Uterus (tissue), 4 donors: Measurements from ENCODE around the gene ZSCAN26. TPM values are rescaled to one million over a fixed set of nuclear protein-coding genes. Genes with fewer than 3 reads are reported as not detected.
A peak's percentile ranks its signal among the peaks of the same experiment; 100 is the strongest.

Source experiments
- DNase-seq, 2 donors: peaks; one replicate each; pipeline ENCODE4 v3.0.0-alpha.2; 2019 to 2020
- H3K27ac ChIP-seq, 2 donors: fragments of 200-600 bp; sonication (generic); 1 replicate in 1 of 2; 2 replicates in 1 of 2; pipeline ENCODE4 v1.5.1; 2016 to 2018
- H3K27me3 ChIP-seq, 2 donors: fragments of 200-600 bp; sonication (generic); one replicate each; pipeline ENCODE4 v1.5.1; 2018 to 2019; ENCODE audit warnings: control low read depth in 1 of 2
- H3K36me3 ChIP-seq, 2 donors: fragments of 200-600 bp; sonication (generic); one replicate each; pipeline ENCODE4 v1.5.1; 2019; ENCODE audit warnings: control low read depth in 1 of 2
- H3K4me1 ChIP-seq, 2 donors: fragments of 200-600 bp; sonication (generic); one replicate each; pipeline ENCODE4 v1.5.1; 2018 to 2019; ENCODE audit warnings: control low read depth in 1 of 2
- H3K4me3 ChIP-seq, 2 donors: fragments of 200-600 bp; sonication (generic); 1 replicate in 1 of 2; 2 replicates in 1 of 2; pipeline ENCODE4 v1.5.1; 2018 to 2019; ENCODE audit warnings: mild to moderate bottlenecking in 1 of 2
- H3K9me3 ChIP-seq, 2 donors: fragments of 200-600 bp; sonication (generic); one replicate each; pipeline ENCODE4 v1.5.1; 2019; ENCODE audit warnings: control low read depth in 1 of 2
- CTCF ChIP-seq, 4 experiments: fragments of 200-600 bp in 2 of 4; fragments of 450-650 bp in 2 of 4; sonication (generic) in 2 of 4; IDR thresholded peaks; one replicate each; pipeline ENCODE4 v1.5.1; 2016 to 2019; ENCODE audit warnings: antibody characterized with exemption in 4 of 4, mild to moderate bottlenecking in 2 of 4, moderate library complexity in 1 of 4
- POLR2A ChIP-seq, 2 donors: fragments of 450-650 bp; IDR thresholded peaks; one replicate each; pipeline ENCODE4 v1.6.1; 2016; ENCODE audit warnings: antibody characterized with exemption in 2 of 2, mild to moderate bottlenecking in 1 of 2, moderate library complexity in 1 of 2
- intact Hi-C: fragments of 100-400 bp; cut with DNase I; formaldehyde crosslinking; loops from one replicate; pipeline ENCODE4 v1.15.1; 2023; ENCODE audit warnings: low total_unique reads
- total RNA-seq, 4 donors: library from RNA; depleted of rRNA in 3 of 4; stranded (reverse); fragments of >200 nt in 3 of 4; gene quantifications; one replicate each; pipeline versions ENCODE4 v1.1.0 to v1.2.4, GENCODE V29; 2014 to 2023
- donor health status: DM: yes; HTN: yes; CAD: no.

The ZSCAN26 gene
- total RNA-seq, 4 donors from 2014 or later: 12.6 to 54.7 (median 33.4) TPM

- Histone ChIP-seq H3K4me1 (no peaks in the 10 kb centered on the region), H3K27me3 (no peaks in the 10 kb centered on the region), H3K27ac (no peak overlapping the region), H3K36me3 (no peaks in the 10 kb centered on the region), H3K9me3 (peaks cover 0 to 3% of the 10 kb centered on the region in 2 donors), H3K4me3 (no peak overlapping the region)
- TF ChIP-seq POLR2A (IDR thresholded peaks at IDR 0.05) (no peak), CTCF (IDR thresholded peaks at IDR 0.05) (no peak)
- intact Hi-C loops: no loop called here
- no peak for DNase-seq
These were observed 9.9 kb upstream of the ZSCAN26 start for GRCh38 chr6:28257042-28257441.

- H3K4me3 ChIP-seq: peak within 1 kb of the TSS; percentile 22 to 27
- no peaks in the 10 kb centered on the region for H3K36me3 ChIP-seq
- DNase-seq: peak; percentile 71 to 75
- no peaks in the 10 kb centered on the region for H3K27me3 ChIP-seq
- H3K4me1 ChIP-seq: no peaks in the 10 kb centered on the region
- no peak within 1 kb of the TSS for H3K27ac ChIP-seq
- intact Hi-C loops: no loop called here
- TF ChIP-seq CTCF (IDR thresholded peaks at IDR 0.05) (no peak), POLR2A (IDR thresholded peaks at IDR 0.05) (peak in 1 of 2 donors; percentile 19)
- peaks cover 0 to 3% of the 10 kb centered on the region in 2 donors for H3K9me3 ChIP-seq
These were observed 7.8 kb upstream of the ZSCAN26 start, which contains the start of gene NKAPL for GRCh38 chr6:28258877-28259777. NKAPL (plus strand) TSS chr6:28259297; CDS start chr6:28259372, 75 bp downstream.

- DNase-seq: no peak
- Histone ChIP-seq H3K4me3 (no peak overlapping the region), H3K27me3 (no peaks in the 10 kb centered on the region), H3K27ac (no peak overlapping the region), H3K36me3 (no peaks in the 10 kb centered on the region), H3K4me1 (no peaks in the 10 kb centered on the region), H3K9me3 (peaks cover 0 to 3% of the 10 kb centered on the region in 2 donors)
- intact Hi-C loops: no loop called here
- TF ChIP-seq CTCF (IDR thresholded peaks at IDR 0.05) (no peak), POLR2A (IDR thresholded peaks at IDR 0.05) (no peak)
These were observed 3.0 kb upstream of the ZSCAN26 start for GRCh38 chr6:28263922-28264321.

- Histone ChIP-seq H3K9me3 (peaks cover 0 to 3% of the 10 kb centered on the region in 2 donors), H3K36me3 (no peaks in the 10 kb centered on the region), H3K4me3 (no peak overlapping the region), H3K27ac (no peak overlapping the region), H3K4me1 (no peaks in the 10 kb centered on the region), H3K27me3 (no peaks in the 10 kb centered on the region)
- no peak for DNase-seq
- intact Hi-C loops: no loop called here
- TF ChIP-seq CTCF (IDR thresholded peaks at IDR 0.05): no peak
- TF ChIP-seq POLR2A (IDR thresholded peaks at IDR 0.05): no peak
These were observed 2.0 kb upstream of the ZSCAN26 start for GRCh38 chr6:28264834-28265401.

- no peaks in the 10 kb centered on the region for H3K4me1 ChIP-seq
- H3K27me3 ChIP-seq: no peaks in the 10 kb centered on the region
- no peak for DNase-seq
- TF ChIP-seq CTCF (IDR thresholded peaks at IDR 0.05): no peak
- peak overlapping the region; percentile 86 to 90 for H3K4me3 ChIP-seq
- no peaks in the 10 kb centered on the region for H3K36me3 ChIP-seq
- intact Hi-C loops: no loop called here
- peak overlapping the region; percentile 85 to 89 for H3K27ac ChIP-seq
- no peaks in the 10 kb centered on the region for H3K9me3 ChIP-seq
These were observed 381 bp upstream of the ZSCAN26 start for GRCh38 chr6:28266563-28266961.
